Tongue (tissue), 2 donors: ENCODE results near the gene HSD11B2. TPM values are rescaled to one million over a fixed set of nuclear protein-coding genes. Genes with fewer than 3 reads are reported as not detected.
A peak's percentile ranks its signal among the peaks of the same experiment; 100 is the strongest.

Source experiments
- DNase-seq: peaks from one replicate; pipeline ENCODE4 v3.0.0-alpha.2; 2015
- total RNA-seq: library from RNA; depleted of rRNA; stranded (reverse); fragments of >200 nt; gene quantifications from one replicate; pipeline ENCODE4 v1.2.3, GENCODE V29; 2014

Gene HSD11B2
- total RNA-seq, 1 donor from 2014 or later = 7.8 TPM

- DNase-seq = no peak
Observed at GRCh38 chr16:67435758-67436164, 4.8 kb downstream of the HSD11B2 start.

- no peak for DNase-seq
Observed at GRCh38 chr16:67436640-67437193, 5.8 kb downstream of the HSD11B2 start.

GRCh38 chr16:67437513-67437912 is 6.6 kb downstream of the HSD11B2 start:
- DNase-seq = no peak

- no peak for DNase-seq
Observed at GRCh38 chr16:67438098-67438791, 7.3 kb downstream of the HSD11B2 start.

GRCh38 chr16:67438824-67439393 is 8.0 kb downstream of the HSD11B2 start:
- no peak for DNase-seq

- DNase-seq = peak; percentile 92
Observed at GRCh38 chr16:67441271-67441753, 10.4 kb downstream of the HSD11B2 start.

- DNase-seq = peak; percentile 88
Observed at GRCh38 chr16:67441907-67442306, 11.0 kb downstream of the HSD11B2 start.

GRCh38 chr16:67442581-67443255 is 11.8 kb downstream of the HSD11B2 start:
- DNase-seq = no peak

GRCh38 chr16:67443265-67443664 is 12.3 kb downstream of the HSD11B2 start:
- DNase-seq = peak; percentile 57

GRCh38 chr16:67444259-67445125 is 13.6 kb downstream of the HSD11B2 start:
- no peak for DNase-seq

GRCh38 chr16:67445126-67445426 is 14.2 kb downstream of the HSD11B2 start:
- no peak for DNase-seq

- no peak for DNase-seq
Observed at GRCh38 chr16:67445441-67445912, 14.6 kb downstream of the HSD11B2 start.

GRCh38 chr16:67445913-67446907 is 15.3 kb downstream of the HSD11B2 start:
- DNase-seq = no peak

GRCh38 chr16:67446968-67447507 is 16.1 kb downstream of the HSD11B2 start:
- no peak for DNase-seq

- peak; percentile 82 for DNase-seq
Observed at GRCh38 chr16:67447508-67448076, 16.7 kb downstream of the HSD11B2 start.

- DNase-seq = no peak
Observed at GRCh38 chr16:67448580-67448979, 17.7 kb downstream of the HSD11B2 start.

- DNase-seq = peak; percentile 85
Observed at GRCh38 chr16:67449336-67449735, 18.4 kb downstream of the HSD11B2 start.

GRCh38 chr16:67449739-67450138 is 18.8 kb downstream of the HSD11B2 start:
- DNase-seq = no peak

- DNase-seq = peak; percentile 64
Observed at GRCh38 chr16:67451061-67451703, 20.3 kb downstream of the HSD11B2 start.
